Inflammatory macrophage treated with lipopolysaccharide for 1 hour (primary cell): ENCODE results near the gene ARF1.
"Not testable (repeated sequence)": the region's sequence is repeated elsewhere in the genome, so short reads cannot be mapped to it uniquely, and the experiment has no call there.

Experiments used
- DNase-seq, 2 donors: peaks; one replicate each; pipeline ENCODE4 v3.0.0-alpha.2; 2020 to 2022

The ARF1 gene

DNA sequence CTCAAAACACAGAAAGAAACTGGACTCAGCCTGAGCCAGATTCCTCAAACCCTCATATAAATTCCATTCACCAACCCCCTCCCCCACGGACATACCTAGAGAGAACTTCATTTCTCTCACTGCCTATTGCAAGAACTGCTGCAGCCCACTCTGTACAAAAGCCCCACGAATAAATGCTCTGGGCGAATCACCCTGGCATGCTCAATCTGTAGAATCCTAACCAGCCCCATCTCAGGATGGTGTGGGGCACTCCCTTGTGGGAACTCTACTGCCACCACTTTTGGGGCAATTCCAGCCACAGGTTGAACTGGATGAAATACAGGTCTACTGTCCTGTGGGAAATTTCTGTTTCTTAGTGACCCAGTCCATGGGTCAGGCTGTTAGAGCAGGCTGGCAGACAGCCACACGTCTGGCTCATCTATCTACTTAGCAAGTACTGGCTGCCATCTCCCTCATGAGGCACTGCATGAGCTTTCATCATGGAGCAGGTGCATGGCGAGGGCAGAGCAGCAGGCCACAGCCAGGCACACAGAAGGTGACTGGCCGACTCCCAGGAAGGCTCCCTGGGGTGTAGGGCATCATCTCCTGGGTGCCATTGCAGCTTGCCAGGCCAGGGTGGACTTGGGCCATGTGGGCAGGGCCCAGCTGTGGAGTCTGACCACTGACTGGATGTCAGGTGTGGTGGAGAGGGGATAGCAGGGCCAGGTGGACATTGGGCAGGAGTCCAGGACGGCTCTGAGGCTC is 22.2 kb downstream of the ARF1 start:
- no peak for DNase-seq

DNA sequence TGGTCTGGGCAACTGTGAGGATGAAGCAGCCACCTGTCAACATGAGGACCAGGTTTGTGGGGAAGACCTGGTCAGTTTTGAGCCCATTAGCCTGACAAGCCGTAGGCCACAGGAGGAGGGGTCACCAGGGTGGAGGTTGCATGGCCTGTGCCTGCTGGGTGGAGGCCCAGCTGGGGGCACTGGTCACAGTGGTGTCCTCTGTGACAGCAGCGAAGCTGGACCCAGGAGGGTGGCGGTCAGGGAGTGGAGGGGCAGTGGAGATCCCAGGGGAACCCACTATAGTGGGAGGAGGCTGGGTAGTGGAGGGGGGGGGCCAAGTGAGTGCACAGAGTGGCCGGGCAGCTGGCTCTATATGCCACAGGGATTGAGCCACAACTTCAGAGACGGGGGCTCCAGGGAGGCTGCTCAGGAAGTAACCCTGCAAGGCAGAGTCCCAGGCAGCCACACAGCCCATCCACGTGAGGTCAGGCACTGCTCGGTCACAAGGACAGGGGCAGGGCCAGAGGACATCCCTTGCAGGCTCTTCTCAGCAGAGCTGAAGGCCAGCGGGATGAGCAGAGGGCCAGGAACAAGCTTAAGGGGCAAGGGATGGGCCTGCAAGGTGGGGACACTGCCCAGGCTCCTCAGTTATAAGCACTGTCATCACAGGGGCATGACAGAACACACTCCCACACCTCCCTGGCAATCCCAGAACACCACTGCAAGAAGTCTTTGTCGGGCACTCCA is 22.9 kb downstream of the ARF1 start:
- no peak for DNase-seq

DNA sequence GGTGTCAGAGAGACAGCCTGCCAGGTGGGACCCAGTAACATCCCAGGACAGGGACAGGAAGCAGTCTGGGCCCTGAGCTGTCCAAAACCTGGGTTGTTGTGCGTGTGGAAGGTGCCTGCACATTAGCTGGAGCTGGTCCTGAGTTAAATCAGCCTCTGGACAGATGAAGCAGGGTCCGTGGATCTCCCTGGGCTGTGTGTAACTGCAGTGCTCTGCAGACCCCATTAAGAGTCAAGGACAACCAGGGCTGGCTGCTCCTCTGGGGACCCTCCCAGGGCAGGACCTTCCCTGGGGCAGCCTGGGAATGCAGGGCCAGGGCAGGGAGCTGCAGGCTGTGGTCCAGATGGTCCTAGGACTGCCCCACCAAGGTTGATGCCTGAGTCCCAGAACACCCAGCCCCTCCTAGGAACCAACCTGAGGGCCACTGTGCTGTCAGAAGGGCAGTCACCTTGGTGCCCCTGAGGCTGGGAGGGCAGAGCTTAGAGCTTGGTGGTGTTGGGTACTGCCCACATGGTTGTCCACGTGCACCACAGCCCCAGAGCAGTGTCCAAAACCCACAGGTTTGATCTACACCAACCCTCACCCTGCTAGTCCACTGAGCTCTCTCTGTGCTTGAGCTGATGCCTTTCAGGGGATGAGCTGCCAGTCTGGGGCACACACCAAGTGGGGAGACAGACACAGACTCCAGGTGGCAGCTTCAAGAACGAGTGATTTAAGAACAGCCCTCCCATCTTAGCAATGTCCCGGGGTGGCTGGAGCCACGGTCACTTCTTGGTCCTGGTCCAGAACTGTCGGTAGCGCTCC is 23.7 kb downstream of the ARF1 start:
- DNase-seq: no peak

DNA sequence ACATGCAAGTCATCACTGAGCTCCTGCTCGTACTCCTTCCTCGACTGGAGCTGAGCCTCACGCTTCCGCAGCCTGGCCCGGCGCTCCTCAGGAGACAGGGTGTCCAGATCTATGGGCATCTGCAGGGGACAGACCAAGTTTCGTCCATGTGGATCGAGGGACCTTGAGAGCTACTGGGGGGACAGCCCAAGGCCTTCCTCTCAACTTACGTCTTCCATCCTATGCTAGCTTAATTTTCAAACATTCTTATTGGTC is 24.2 kb downstream of the ARF1 start:
- DNase-seq: no peak

DNA sequence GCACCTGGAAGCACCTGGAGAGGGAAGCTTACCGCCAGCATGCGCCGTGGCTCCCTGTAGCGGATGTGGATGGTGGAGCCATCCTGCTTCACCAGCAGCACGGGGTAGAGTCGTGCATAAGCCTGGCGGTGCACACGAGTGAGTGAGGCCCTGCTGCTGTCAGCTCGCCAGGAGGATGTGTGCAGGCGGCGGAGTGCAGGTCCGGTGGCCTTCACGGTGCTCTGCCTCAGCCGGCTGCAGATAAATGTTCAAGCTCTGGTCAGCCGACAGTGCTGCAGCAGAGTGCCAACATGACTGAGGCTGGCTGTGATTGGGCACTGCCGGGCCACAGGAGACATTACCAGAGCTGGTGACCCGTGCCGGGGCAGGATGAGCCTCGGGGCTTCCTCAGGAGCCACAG is 25.1 kb downstream of the ARF1 start:
- no peak for DNase-seq

DNA sequence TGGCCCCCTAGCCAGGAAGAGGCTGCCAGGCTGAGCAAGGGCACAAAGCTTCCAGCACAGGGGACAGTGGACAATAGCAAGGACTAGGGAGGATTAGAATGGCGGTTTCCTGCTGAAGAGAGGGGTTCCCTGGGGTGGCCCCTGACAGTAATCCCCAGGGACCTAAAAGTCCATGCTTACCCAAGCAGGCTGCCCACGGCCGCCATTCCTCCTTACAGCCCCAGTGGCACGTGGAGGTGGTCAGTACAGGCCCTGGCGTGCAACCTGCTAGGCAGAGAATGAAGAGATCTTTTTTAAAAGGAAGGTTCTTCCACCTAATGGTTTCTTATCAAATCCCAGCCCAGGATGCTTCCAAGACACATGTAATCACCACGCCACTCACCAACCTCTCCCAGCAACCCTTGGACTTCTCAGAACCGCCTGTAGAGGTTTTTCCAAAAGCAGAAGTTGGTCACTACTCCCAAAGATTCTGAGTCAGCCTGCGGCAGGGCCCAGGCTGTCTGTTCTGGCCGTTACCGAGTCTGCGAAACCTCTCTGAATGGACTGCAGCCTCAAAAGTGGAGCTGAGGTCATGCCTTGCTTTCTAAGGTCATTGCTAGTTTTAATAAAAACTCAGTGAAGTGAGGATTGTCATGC is 25.7 kb downstream of the ARF1 start:
- DNase-seq: peak; percentile 45 to 65

DNA sequence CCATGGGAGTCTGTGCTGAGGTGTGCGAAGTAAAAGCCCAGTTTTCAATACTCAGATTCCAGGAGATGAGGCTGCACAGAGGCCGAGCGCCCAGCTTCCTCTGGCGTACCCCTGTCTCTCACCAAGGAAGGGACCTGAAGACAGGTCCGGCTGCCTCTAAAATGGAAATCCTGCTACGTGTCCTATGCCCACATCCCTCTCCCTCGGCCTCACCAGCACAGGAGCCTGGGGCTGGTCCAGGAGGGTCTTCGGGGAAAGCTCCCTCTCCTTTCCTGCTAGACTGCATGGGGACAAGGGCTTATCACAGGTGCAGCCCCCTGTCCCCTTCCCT is 26.2 kb downstream of the ARF1 start:
- no peak for DNase-seq

DNA sequence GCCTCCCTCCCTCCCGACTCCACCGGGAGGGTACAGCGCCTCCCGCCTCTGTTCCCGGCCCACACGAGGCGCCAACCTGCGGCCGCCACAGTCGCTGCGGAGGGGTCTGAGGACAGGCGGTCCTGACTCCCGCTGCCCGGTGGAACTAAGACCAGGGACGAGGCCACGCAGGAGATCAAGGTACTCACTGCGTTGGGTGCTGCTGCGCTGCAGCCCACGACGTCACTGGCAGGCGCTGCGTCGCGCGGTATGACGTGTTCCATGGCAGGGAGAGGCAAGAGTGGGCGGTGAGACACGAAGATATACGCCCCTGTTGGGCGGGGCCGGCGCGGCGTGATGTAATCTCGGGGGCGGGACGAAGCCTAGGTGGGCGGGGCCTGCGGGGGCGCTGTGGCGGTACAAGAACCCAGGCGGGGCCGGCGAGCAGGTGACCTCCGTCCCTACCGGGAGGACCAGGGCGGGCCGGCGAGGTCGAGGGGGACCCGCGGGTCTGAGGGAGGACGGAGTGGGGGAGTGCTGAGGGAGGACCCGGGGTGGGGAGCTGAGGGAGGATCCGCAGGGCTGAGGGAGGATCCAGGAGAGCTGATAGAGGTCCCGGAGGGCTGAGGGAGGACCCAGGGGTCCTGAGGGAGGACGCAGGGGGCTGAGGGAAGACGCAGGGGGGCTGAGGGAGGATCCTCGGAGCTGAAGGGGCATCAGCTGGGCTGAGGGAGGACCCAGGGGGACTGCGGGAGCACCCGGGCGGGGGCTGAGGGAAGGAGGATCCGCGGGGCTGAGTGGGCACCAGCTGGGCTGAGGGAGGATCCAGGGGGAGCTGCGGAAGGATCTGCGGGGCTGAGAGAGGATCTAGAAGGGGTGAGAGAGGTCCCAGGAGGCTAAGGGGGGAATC is 26.8 kb downstream of the ARF1 start, which contains the start of gene MRPL55:
TSS of gene MRPL55 (minus strand) at position 227 of the 889 bp plus-strand sequence. CDS start 1,039 bp downstream, outside the sequence.
- DNase-seq: peak; percentile 96 to 100

DNA sequence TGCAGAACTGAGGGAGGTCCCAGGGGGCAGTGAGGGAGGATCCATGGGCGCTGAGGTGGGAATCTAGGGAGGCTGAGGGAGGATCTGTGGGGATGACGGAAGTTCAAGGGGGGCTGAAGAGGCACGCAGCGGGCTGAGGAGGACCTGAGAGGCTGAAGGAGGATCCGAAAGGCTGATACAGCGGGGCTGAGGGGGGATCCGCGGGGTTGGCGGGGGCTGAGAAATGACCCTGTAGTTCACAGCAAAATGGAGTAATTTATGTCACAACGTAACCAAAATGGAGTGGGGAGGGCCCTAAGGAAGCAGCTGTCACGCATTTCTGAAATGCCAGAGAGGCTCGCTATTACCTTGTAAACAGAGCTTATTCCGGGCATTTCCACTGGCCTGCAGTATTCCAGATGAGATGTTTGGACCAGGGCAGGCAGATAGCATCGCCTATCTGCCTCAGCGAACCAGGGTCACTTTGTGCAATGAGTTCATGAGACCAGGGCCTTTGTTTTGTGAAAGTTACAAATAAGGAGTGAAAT is 27.5 kb downstream of the ARF1 start:
- no peak for DNase-seq

DNA sequence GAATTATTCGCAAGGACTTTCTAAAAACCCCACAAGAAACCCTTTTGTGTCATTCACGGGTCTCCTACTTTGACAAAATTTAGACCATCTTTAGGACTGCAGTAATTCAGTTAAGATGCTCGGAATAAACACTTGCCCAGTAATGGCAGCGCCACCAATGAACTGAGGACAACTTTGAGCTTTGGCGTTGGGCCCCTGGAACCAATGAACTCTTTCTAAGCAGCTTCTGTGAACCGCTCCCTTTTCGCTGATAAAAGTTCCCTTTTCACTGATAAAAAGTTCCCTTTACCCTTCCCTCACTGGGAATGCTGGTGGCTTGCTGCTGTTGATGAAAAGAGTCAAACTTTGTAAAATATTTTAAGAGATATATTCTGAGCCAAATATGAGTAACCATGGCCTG is 28.0 kb downstream of the ARF1 start:
- no peak for DNase-seq

DNA sequence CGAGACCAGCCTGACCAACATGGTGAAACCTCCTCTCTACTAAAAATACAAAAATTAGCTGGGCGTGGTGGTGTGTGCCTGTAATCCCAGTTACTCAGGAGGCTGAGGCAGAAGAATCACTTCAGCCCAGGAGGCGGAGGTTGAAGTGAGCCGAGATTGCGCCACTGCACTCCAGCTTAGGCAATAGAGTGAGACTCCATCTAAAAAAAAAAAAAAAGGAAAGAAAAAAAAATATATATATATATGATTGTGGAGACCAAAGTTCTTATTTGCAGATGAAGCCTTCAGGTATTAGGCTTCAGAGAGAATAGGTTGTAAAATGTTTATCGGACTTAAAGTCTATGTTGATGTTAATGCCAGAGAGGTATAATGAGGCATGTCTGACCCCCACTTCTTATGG is 28.8 kb downstream of the ARF1 start:
- not testable (repeated sequence) for DNase-seq

DNA sequence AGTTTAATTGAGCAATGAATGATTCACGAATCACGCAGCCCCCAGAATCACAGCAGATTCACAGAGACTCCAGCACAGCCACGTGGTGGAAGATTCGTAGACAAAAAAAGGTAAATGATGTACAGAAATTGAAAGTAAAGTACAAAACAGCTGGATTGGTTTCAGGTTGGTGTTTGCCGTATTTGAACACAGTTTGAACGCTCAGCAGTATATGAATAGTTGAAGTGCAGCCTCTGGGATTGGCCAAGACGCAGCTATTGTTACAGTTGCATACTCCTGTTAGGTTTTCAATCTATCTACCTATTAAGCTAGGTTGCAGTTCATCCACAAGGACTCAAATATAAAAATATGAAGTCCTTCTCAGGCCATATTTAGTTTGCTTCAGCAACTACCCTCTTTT is 29.7 kb downstream of the ARF1 start:
- no peak for DNase-seq

DNA sequence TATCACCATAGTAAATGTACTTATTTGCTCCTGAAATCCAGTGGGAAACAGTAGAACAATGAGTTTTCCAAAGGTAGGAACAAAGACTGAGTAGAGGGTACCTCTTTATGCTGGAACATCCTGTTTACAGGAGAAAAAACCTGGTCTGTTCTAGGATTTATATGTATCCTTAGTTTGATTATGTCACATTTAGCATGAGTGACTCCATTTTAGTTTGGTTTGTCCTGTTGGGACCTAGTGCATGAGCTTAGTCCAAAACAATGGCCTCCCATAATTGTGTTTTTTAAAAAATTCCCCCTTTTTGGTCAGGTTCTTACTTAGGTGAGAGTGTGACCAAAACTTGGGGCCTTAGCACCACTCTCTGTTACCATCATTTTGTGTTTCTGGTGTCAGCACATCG is 30.1 kb downstream of the ARF1 start:
- no peak for DNase-seq

DNA sequence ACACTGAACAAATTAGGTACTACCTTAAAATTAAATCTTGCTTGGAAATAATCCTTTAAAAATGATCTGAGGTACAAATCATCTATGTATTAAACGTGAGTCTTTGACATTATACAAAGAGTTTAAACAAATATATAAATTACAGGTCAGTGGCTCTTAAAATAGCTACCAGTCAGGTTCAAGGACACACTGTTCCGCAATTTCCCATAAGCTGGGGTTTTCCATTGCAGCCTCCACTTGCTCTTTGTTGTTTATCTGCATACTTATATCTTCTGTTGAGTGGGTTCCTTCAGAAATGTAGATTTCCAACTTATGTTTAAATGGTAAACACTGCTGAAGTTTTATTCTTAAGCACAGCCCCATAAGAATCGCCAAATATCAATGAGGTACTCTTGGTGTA is 32.3 kb downstream of the ARF1 start:
- no peak for DNase-seq

DNA sequence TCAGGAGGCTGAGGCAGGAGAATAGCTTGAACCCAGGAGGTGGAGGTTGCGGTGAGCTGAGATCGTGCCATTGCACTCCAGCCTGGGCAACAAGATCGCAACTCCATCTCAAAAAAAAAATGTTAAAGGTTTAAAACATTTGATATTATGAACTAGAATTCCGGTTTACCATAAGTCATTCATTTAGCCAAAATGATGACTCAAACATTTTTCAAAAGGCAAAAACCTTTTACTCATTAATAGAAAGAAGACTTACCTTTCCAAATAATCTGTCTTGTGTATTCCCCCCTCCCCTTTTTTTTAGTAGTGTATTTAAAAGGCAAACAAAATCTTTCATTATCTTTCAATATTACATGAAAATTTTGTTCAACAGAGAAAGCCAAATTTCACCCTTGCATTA is 34.8 kb downstream of the ARF1 start:
- DNase-seq: no peak

DNA sequence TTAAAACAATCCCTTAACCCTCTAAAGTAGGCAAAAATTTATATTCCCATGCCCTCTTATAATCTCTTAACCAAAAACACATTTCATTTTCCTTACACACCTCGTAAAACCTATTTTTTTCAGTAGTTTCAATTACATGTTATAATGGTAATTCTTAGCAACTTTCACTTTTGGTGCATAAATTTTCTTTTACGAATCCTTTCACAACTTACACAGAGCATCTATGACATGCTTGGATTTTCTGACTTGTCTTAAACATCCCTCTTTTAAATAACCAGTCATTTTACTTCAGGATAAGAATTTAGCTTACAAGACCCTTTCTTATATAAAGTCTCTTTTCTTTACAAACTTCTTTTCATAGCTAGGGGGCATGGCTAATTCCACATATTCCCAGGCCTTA is 35.5 kb downstream of the ARF1 start:
- DNase-seq: no peak

DNA sequence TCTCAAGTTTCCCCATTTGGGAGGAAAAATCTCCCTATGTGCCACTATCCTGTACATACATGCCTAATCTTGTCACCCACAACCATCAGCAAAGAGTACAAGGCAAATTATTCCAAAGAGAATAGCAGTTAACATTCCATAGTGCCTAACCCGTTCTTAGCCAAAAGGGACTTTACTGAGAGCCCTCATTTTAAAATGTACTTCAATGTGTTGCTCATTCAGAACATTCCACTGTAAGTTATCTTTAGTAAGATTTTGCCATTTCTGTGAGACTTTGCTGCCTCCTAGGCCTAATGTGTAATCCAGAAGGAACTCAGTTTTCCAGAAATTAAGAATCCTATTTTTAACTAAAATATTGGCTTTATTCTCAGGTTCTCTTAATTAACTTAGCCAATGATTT is 37.8 kb downstream of the ARF1 start:
- DNase-seq: no peak

DNA sequence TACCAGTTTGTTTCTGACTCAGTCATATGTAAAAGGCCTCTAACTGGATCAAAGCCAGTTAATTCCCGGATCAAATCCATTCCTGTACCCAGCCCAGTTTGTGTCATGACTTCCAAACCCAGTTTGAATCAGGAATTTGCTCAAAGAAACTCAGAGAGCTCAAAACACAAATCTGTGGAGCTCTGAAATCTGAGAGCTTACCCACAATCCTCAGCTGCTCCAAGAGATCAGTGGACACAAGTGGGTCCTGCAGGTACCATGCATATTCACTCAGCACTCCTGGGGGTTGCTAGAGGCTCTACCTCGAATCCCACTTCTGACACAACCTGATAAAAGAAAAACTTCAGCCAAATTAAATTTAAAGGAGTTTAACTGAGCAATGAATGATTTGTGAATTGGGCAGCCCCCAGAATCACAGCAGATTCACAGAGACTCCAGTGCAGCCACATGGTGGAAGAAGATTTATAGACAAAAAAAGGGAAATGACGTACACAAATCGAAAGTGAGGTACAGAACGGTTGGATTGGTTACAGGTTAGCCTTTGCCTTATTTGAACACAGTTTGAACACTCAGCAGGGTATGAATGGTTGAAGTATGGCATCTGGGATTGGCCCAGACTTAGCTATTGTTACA is 38.5 kb downstream of the ARF1 start:
- DNase-seq: no peak

DNA sequence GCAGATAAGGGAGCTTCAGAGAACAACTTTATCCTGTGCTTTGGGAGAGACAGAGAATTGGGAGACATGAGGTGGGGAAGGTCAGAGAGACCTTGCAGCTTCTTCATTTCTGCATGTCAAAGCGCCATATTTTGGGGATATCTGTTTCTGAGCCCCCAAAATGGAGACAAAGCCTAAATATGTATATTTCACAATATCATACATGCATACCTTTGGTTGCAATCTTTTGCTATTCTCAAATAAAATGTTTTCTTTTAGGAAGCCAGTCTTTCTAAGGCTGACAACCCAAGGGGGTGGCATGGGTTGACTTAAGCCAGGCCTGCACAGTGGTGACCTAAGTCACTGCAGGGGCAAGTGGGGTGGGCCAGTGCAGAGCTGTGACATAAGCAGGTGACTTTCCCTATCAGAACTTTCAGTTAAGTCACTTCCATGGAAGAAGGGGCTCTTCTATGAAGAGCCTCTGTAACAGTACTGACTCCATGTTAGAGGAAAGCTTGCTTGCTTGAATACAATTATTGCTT is 40.5 kb downstream of the ARF1 start:
- DNase-seq: no peak

DNA sequence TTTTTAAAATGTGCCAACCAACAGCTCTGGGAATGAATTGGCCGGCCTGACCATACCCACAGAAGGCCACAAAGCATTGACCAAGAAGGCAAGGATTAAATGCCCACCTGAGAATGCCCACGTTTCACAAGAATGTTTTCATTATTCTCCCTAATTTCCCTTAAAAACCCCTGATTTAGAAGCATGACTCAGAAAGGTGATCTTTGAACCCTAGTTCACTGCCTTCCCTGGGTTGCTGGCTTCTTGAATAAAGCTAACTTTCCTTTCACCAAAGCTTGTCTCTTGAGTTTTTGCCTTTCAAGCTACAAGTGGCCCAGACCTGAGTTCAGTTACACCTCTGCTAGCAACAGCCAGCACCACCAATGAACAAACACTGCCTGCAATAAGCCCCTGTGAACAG is 41.0 kb downstream of the ARF1 start:
- DNase-seq: no peak

DNA sequence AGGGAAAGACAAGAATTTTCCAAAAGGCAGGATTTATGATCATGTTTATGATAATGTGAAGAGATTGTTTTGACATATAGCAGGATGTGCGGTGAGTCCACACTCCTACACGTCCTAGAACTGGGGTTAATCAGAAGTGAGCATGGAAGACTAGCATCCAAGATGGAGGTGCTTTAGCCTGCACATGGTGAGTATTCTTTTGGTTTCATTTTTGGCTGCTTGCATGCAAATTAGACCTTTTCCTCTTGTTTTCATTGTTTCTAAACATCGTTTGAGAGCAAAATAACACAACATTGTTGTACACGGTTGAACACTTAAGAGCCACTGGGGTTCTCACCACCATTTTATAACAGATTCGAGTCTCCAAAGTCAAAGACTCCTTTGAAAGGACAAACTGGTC is 42.7 kb downstream of the ARF1 start:
- DNase-seq: no peak

DNA sequence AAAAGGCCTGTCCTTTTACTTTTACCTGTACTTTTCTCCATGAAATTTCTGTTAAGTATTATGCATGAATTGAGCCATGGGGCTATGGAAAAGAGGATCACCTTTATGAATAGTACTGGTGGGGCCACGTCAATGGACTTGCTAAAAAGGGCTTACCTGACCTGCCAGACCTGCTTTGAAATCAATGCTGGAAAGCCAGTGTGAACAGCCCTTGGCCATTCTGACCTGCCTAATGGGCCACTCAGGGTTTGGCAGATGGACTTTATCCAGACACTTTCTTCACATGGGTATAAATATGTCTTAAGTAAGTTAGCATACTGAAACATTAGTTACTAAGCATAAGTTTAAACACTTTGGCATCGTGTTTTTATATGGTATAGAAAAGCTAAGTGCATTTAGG is 49.3 kb downstream of the ARF1 start:
- DNase-seq: no peak
